GM12873 (cell line): ENCODE results near the gene AJAP1.

ENCODE experiments used
- TF ChIP-seq, protein P1 (sequence below): IDR thresholded peaks from 2 replicates; pipeline ENCODE4 v1.5.1; 2012; ENCODE audit warnings: low read depth, mild to moderate bottlenecking, moderate library complexity, low read length, control low read depth; ENCODE audit not compliant: insufficient read depth; ENCODE audit errors: missing control alignments

The AJAP1 gene

DNA sequence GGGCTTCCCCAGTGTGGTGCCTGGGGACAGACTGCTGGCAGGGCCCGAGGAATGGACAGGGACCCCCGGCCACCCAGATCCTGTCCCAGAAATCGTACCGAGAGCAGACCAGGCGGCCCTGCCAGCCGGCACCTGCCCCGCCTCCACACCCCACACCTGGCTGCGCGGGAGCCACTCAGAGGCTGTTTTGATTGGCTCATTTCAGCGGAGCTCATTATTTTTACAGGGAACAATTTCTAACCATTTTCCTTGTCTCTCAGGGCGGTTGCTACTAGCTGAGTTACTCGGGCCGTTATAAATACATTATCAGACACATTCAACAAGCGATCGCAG is 39.3 kb upstream of the AJAP1 start:
- TF ChIP-seq, protein P1, sequence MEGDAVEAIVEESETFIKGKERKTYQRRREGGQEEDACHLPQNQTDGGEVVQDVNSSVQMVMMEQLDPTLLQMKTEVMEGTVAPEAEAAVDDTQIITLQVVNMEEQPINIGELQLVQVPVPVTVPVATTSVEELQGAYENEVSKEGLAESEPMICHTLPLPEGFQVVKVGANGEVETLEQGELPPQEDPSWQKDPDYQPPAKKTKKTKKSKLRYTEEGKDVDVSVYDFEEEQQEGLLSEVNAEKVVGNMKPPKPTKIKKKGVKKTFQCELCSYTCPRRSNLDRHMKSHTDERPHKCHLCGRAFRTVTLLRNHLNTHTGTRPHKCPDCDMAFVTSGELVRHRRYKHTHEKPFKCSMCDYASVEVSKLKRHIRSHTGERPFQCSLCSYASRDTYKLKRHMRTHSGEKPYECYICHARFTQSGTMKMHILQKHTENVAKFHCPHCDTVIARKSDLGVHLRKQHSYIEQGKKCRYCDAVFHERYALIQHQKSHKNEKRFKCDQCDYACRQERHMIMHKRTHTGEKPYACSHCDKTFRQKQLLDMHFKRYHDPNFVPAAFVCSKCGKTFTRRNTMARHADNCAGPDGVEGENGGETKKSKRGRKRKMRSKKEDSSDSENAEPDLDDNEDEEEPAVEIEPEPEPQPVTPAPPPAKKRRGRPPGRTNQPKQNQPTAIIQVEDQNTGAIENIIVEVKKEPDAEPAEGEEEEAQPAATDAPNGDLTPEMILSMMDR, result no peak

DNA sequence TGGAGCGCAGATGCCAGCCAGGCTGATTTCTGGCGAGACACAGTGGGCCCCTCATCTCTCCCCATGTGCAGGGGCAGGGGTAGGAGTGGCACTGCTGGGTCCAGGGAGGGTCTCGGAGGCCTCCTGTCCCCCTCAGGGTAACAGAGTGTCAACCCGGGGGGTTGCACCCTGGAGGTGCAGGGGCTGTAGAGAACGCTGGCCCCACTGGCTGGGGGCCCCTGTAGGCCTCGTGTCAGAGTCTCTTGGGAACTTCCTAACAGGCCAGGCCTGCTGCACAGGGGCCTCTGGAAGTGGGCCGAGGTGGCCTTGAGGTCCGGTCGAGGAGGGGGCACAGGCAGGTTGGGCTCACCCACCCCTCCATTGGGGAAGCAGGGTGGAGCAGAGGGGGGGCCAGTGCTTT is 38.9 kb upstream of the AJAP1 start:
- TF ChIP-seq, protein P1, result no peak

DNA sequence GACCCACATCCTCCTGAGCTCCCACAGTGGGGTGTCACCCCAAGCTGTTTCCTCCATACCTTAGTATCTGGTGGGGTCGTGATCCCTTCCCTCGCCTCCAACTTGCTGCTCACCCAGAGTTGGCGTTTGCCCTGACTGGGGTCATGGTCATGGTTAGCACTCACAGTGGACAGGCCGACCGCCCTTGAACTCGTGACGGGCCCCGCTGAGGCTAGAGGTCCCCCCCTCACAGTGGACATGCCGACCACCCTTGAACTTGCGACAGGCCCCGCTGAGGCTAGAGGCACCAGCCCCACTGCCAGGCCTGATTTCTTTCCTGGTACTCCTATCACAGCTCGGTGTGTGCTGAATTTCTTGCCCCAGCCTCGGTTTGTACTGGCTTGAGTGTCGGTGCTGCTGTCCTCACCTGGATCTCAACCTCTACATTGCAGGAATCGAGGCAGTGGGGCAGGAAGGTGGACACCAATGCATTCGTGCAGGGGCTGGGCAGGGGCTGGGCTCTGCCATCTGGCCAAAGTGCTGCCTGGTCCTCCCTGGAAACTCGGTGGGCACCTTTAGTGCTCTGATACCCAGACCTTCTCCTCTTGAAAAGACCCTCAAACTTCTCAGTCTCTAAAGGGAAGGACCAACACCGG is 37.5 kb upstream of the AJAP1 start:
- TF ChIP-seq, protein P1, result no peak

DNA sequence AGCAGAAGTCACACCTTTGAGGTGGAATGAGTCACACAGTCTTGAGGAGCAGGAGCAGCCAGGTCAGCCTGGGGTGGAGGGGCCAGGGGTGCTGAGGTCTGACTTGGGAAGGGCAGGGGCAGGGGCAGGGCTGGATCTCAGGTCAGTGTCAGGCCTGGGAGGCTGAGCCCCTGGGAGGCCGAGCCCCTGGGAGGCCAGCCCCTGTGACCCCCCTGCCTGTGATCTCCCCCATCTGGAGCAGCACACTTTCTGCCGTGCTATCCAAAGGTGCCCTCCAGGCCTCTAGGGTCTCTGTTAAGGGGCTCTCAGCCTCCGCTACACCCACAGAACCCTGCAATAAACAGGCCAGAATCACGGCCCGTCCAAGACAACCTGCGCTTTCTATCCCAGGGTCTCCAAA is 36.9 kb upstream of the AJAP1 start:
- TF ChIP-seq, protein P1, result no peak

DNA sequence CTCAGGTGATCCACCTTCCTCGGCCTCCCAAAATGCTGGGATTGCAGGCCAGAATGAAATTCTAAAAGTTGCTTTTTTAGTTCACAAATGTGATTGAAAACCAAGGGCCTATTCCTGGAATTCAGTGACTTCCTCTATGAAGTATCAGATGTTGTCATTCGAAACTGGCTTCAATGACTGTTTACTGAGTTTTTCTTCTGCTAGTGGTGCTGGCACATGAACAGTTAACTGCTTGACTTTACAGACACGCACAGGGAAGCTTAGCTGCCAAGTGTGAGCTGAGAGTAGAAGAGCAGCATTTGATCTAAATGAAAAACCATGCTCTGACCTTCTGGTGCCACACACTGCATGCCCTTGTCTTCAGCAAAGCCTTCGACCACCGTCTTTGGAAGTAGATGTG is 32.8 kb upstream of the AJAP1 start:
- TF ChIP-seq, protein P1, result no peak

DNA sequence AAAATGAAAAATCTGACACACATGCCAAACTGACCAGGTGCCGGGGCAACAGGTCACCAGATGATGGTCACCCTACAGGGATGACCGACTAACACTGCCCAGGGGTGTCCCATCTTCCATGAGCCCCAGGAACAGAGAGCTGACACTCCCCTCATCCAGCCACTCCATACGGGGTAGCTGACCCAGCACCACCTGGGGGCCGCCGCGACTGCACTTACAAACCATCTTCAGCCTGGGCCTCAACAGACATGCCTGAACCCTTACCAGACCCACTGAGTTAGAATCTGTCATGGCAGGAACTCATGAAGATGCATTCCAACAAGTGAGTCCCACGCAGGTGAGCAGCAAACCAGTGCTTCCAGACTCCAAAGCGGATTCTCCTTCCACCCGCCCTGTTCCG is 31.6 kb upstream of the AJAP1 start:
- TF ChIP-seq, protein P1, result no peak

DNA sequence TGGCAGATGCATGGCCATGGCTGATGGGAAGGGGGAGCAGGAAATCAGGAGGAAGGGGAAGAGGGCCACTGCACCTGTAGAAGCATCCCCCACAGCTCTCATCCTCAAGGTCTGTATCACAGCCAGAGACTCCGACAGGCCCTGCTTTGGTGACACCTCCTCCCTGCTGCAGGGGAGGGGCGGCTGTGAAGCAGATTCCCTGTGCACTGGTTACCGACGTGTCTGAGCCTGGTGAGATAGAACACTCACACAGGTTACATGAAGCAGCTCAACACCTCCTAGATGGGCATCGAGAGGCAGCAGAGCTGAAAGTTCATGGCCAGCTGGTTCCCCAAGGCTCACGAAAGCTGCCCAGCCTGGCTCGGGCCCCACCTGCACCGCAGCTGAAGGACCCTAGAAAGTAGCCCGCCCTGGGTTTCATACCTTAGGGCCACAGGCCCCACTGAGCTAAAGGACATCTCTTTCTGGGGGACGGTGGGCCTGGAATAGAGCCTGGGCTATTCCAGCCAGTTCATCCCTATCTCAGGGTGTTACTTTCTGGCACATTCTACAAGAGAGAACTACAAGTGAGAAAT is 30.2 kb upstream of the AJAP1 start:
- TF ChIP-seq, protein P1, result no peak

DNA sequence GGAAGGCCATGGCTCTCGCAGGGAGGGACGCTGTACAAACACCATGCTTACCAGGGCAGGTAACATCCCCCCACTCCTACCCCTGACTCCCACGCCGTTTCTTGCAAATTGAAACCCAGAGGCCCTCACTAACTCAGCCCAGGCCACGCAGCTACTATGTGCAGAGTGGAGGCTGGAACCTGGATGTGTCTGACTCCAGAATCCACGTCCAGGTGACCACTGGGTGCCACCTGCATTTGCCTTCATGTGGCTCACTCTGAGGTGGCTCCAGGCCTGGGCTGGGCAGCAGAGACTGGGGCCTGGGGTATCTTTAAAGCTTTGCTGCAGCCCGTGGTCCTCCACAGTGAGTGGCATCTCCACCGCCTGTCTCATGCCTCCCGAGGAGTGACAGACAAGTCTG is 29.6 kb upstream of the AJAP1 start:
- TF ChIP-seq, protein P1, result no peak
